ENCODE data around the gene CETP. TPM values are rescaled to one million over a fixed set of nuclear protein-coding genes. Genes with fewer than 3 reads are reported as not detected.

Gene CETP
- total and polyA plus RNA-seq, 2 of the 13 experiments (the other 11 are each of a cell fraction or from before 2014, with no cell fraction given) = 0.31 to 9.8 TPM

GRCh38 chr16:56919099-56919800 is 42.5 kb upstream of the CETP start (continued):
- TF ChIP-seq PHF20 (CRISPR knock-in tag; IDR thresholded peaks at IDR 0.05) (no peak), FOXP1 (IDR thresholded peaks at IDR 0.05) (no peak), FOXP1 (CRISPR knock-in tag; IDR thresholded peaks at IDR 0.05) (peak; percentile 91), SOX13 (IDR thresholded peaks at IDR 0.05) (peak; percentile 84), SOX13 (CRISPR knock-in tag; conservative IDR thresholded peaks at IDR 0.05 in 1 of 2, IDR thresholded peaks at IDR 0.05 in 1 of 2) (peak in 1 of 2 experiments; percentile 93; a peak in 2 of 4 replicates), ZKSCAN1 (IDR thresholded peaks at IDR 0.05; ENCODE audit: low read length) (no peak), FOXK2 (IDR thresholded peaks at IDR 0.05) (no peak), SNAI1 (CRISPR knock-in tag; IDR thresholded peaks at IDR 0.05; ENCODE audit: borderline replicate concordance) (no peak), PHB2 (IDR thresholded peaks at IDR 0.05; ENCODE audit: partially characterized antibody) (no peak), TOE1 (CRISPR knock-in tag; IDR thresholded peaks at IDR 0.05) (no peak), ZBTB39 (CRISPR knock-in tag; IDR thresholded peaks at IDR 0.05) (no peak; the same call in 1 of the 2 replicates), ZNF354B (CRISPR knock-in tag; IDR thresholded peaks at IDR 0.05) (no peak), ZNF746 (CRISPR knock-in tag; IDR thresholded peaks at IDR 0.05) (peak; percentile 85; the same call in 1 of the 2 replicates), BCLAF1 (IDR thresholded peaks at IDR 0.05) (no peak), HOXD1 (CRISPR knock-in tag; IDR thresholded peaks at IDR 0.05) (peak; percentile 66; the same call in 1 of the 2 replicates), TRIM24 (CRISPR knock-in tag; IDR thresholded peaks at IDR 0.05) (peak; percentile 84), ARNTL (CRISPR knock-in tag; IDR thresholded peaks at IDR 0.05) (peak; percentile 87; the same call in 1 of the 2 replicates), SIX4 (CRISPR knock-in tag; IDR thresholded peaks at IDR 0.05) (peak; percentile 46; the same call in 1 of the 2 replicates), ZNF142 (CRISPR knock-in tag; IDR thresholded peaks at IDR 0.05) (no peak; the same call in 1 of the 2 replicates)
